GM21423 (cell line): Measurements from ENCODE around the gene CDK8.
"Not testable (repeated sequence)": the region's sequence is repeated elsewhere in the genome, so short reads cannot be mapped to it uniquely, and the experiment has no call there.

ENCODE experiments used
- ATAC-seq: cut with Tn5 transposase; IDR thresholded peaks from one replicate; pipeline ENCODE4 v1.9.1; 2021; ENCODE audit warnings: mild to moderate bottlenecking, moderate library complexity; ENCODE audit not compliant: unreplicated experiment

The CDK8 gene

GRCh38 chr13:26310470-26310869 is 56.5 kb downstream of the CDK8 start:
- no peak for ATAC-seq

GRCh38 chr13:26312019-26312418 is 58.1 kb downstream of the CDK8 start:
- ATAC-seq, result not testable (repeated sequence)

GRCh38 chr13:26316095-26316494 is 62.2 kb downstream of the CDK8 start:
- not testable (repeated sequence) for ATAC-seq

GRCh38 chr13:26320766-26321165 is 66.8 kb downstream of the CDK8 start:
- no peak for ATAC-seq

- ATAC-seq, result no peak
Observed at GRCh38 chr13:26323127-26323526, 69.2 kb downstream of the CDK8 start.

GRCh38 chr13:26323764-26324163 is 69.8 kb downstream of the CDK8 start:
- ATAC-seq, result no peak

- no peak for ATAC-seq
Observed at GRCh38 chr13:26324294-26324693, 70.4 kb downstream of the CDK8 start.

- ATAC-seq, result no peak
Observed at GRCh38 chr13:26324867-26325266, 70.9 kb downstream of the CDK8 start.

GRCh38 chr13:26325876-26326275 is 71.9 kb downstream of the CDK8 start:
- ATAC-seq, result peak; percentile 73

GRCh38 chr13:26326562-26326961 is 72.6 kb downstream of the CDK8 start:
- ATAC-seq, result no peak

GRCh38 chr13:26327940-26328725 is 74.2 kb downstream of the CDK8 start:
- no peak for ATAC-seq

GRCh38 chr13:26335158-26335557 is 81.2 kb downstream of the CDK8 start:
- ATAC-seq, result no peak

- no peak for ATAC-seq
Observed at GRCh38 chr13:26340807-26341206, 86.9 kb downstream of the CDK8 start.

GRCh38 chr13:26342898-26343297 is 89.0 kb downstream of the CDK8 start:
- ATAC-seq, result no peak

GRCh38 chr13:26343816-26344215 is 89.9 kb downstream of the CDK8 start:
- no peak for ATAC-seq

GRCh38 chr13:26344980-26345379 is 91.1 kb downstream of the CDK8 start:
- no peak for ATAC-seq

- ATAC-seq, result no peak
Observed at GRCh38 chr13:26348966-26349365, 95.0 kb downstream of the CDK8 start.

- no peak for ATAC-seq
Observed at GRCh38 chr13:26362261-26362660, 108.3 kb downstream of the CDK8 start.

GRCh38 chr13:26370553-26370952 is 116.6 kb downstream of the CDK8 start:
- ATAC-seq, result no peak

GRCh38 chr13:26372747-26373146 is 118.8 kb downstream of the CDK8 start:
- ATAC-seq, result no peak

GRCh38 chr13:26376430-26376829 is 122.5 kb downstream of the CDK8 start:
- ATAC-seq, result no peak

- no peak for ATAC-seq
Observed at GRCh38 chr13:26377038-26377437, 123.1 kb downstream of the CDK8 start.

GRCh38 chr13:26378116-26378515 is 124.2 kb downstream of the CDK8 start:
- no peak for ATAC-seq
